GM23338 (cell line): ENCODE results near the gene CAMKK2. TPM values are rescaled to one million over a fixed set of nuclear protein-coding genes. Genes with fewer than 3 reads are reported as not detected.
"Not testable (repeated sequence)": the region's sequence is repeated elsewhere in the genome, so short reads cannot be mapped to it uniquely, and the experiment has no call there.

Experiments used
- ATAC-seq: fragments of 200-7000 bp; cut with Tn5 transposase; 3 replicates; pipeline ENCODE4 v1.9.1; 2020
- DNase-seq: peaks from one replicate; pipeline ENCODE4 v3.0.0-alpha.2; 2015; ENCODE audit warnings: low spot score
- H2AFZ ChIP-seq: fragments of 200-600 bp; sonication (generic); 2 replicates; pipeline ENCODE4 v1.8.0; 2016; ENCODE audit warnings: antibody characterized with exemption, mild to moderate bottlenecking, moderate library complexity
- H3F3A ChIP-seq: fragments of 200-600 bp; sonication (generic); replicated peaks from 2 replicates; pipeline ENCODE4 v1.8.0; 2017; ENCODE audit warnings: antibody characterized with exemption, mixed run types, low read depth
- H3K27ac ChIP-seq: fragments of 200-600 bp; sonication (generic); 2 replicates; pipeline ENCODE4 v1.6.1; 2016; ENCODE audit warnings: low read depth
- H3K27me3 ChIP-seq: fragments of 200-600 bp; sonication (generic); 2 replicates; pipeline ENCODE4 v1.8.0; 2016; ENCODE audit warnings: mild to moderate bottlenecking, mixed run types, moderate library complexity; ENCODE audit not compliant: insufficient read depth
- H3K36me3 ChIP-seq: fragments of 200-600 bp; sonication (generic); 2 replicates; pipeline ENCODE4 v1.8.0; 2016; ENCODE audit warnings: mild to moderate bottlenecking; ENCODE audit not compliant: insufficient read depth
- H3K4me1 ChIP-seq: fragments of 200-600 bp; sonication (generic); 2 replicates; pipeline ENCODE4 v1.8.0; 2016; ENCODE audit warnings: mild to moderate bottlenecking, moderate library complexity; ENCODE audit not compliant: insufficient read depth
- H3K4me2 ChIP-seq: fragments of 200-600 bp; sonication (generic); 2 replicates; pipeline ENCODE4 v1.7.1; 2017; ENCODE audit warnings: mixed run types
- H3K4me3 ChIP-seq: fragments of 200-600 bp; sonication (generic); 2 replicates; pipeline ENCODE4 v1.6.1; 2016; ENCODE audit warnings: mixed run types
- H3K79me2 ChIP-seq: fragments of 200-600 bp; sonication (generic); replicated peaks from 2 replicates; pipeline ENCODE4 v1.8.0; 2017; ENCODE audit warnings: mild to moderate bottlenecking; ENCODE audit not compliant: insufficient read depth
- H3K9me2 ChIP-seq: fragments of 200-600 bp; sonication (generic); 2 replicates; pipeline ENCODE4 v1.8.0; 2017; ENCODE audit not compliant: insufficient read depth
- H4K20me1 ChIP-seq: fragments of 200-600 bp; sonication (generic); replicated peaks from 2 replicates; pipeline ENCODE4 v1.8.0; 2017; ENCODE audit warnings: mild to moderate bottlenecking; ENCODE audit not compliant: insufficient read depth
- H3K27ac Mint-ChIP-seq: 2 replicates; pipeline ENCODE4 v1.8.0; 2020; ENCODE audit warnings: inconsistent platforms, mild to moderate bottlenecking, moderate library complexity, mixed read lengths
- H3K27me3 Mint-ChIP-seq: 3 replicates; pipeline ENCODE4 v1.8.0; 2022; ENCODE audit warnings: low read depth, mild to moderate bottlenecking, moderate library complexity, mixed read lengths, inconsistent platforms; ENCODE audit not compliant: insufficient read depth, poor library complexity
- H3K36me3 Mint-ChIP-seq: 3 replicates; pipeline ENCODE4 v1.8.0; 2021; ENCODE audit warnings: low read depth, mild to moderate bottlenecking, inconsistent platforms, moderate library complexity, mixed read lengths
- H3K4me1 Mint-ChIP-seq: 3 replicates; pipeline ENCODE4 v1.8.0; 2020; ENCODE audit warnings: mild to moderate bottlenecking, inconsistent platforms, mixed read lengths
- H3K4me3 Mint-ChIP-seq: 3 replicates; pipeline ENCODE4 v1.8.0; 2021; ENCODE audit warnings: moderate library complexity, mild to moderate bottlenecking, inconsistent platforms, mixed read lengths
- H3K9me3 Mint-ChIP-seq: 3 replicates; pipeline ENCODE4 v1.8.0; 2020; ENCODE audit warnings: moderate library complexity, mild to moderate bottlenecking, inconsistent platforms, mixed read lengths
- CREB1 ChIP-seq: fragments of 250-450 bp; sonication (Bioruptor Pico); IDR thresholded peaks from 2 replicates; pipeline ENCODE4 v1.5.0; 2020; ENCODE audit warnings: low read depth, mild to moderate bottlenecking, moderate library complexity
- CTCF ChIP-seq, 2 experiments: fragments of 200-600 bp in 1 of 2; sonication (generic) in 1 of 2; conservative IDR thresholded peaks; 2 replicates each; pipeline versions ENCODE4 v1.5.1 to v1.6.1; 2016 to 2017; ENCODE audit warnings: antibody characterized with exemption in 2 of 2, low read depth in 2 of 2, mild to moderate bottlenecking in 2 of 2, moderate library complexity in 1 of 2
- JUNB ChIP-seq: IDR thresholded peaks from one replicate; pipeline ENCODE4 v1.6.1; 2016; ENCODE audit warnings: antibody characterized with exemption; ENCODE audit not compliant: unreplicated experiment
- POLR2AphosphoS5 ChIP-seq: IDR thresholded peaks from 2 replicates; pipeline ENCODE4 v1.6.1; 2016; ENCODE audit warnings: antibody characterized with exemption, low read depth
- STAT1 ChIP-seq: IDR thresholded peaks from one replicate; pipeline ENCODE4 v1.6.1; 2016; ENCODE audit warnings: antibody characterized with exemption; ENCODE audit not compliant: unreplicated experiment
- ZNF114 ChIP-seq: fragments of 250-450 bp; sonication (Bioruptor Pico); IDR thresholded peaks from 2 replicates; pipeline ENCODE4 v1.5.0; 2020; ENCODE audit warnings: mild to moderate bottlenecking, moderate library complexity
- ZNF331 ChIP-seq: fragments of 250-450 bp; sonication (Bioruptor Pico); IDR thresholded peaks from 2 replicates; pipeline ENCODE4 v1.5.0; 2020; ENCODE audit warnings: low read depth, mild to moderate bottlenecking, moderate library complexity
- ZNF462 ChIP-seq: fragments of 250-450 bp; sonication (Bioruptor Pico); IDR thresholded peaks from 2 replicates; pipeline ENCODE4 v1.5.0; 2020; ENCODE audit warnings: mild to moderate bottlenecking, moderate library complexity
- polyA plus RNA-seq: library from polyadenylated mRNA; unstranded; fragments of >200 nt; fragmentation: Nextera tagmentation; extraction: Ambion mirVana; gene quantifications from 2 replicates; pipeline ENCODE4 v1.2.1, GENCODE V29; 2016
- total RNA-seq: library from RNA; depleted of rRNA; stranded (reverse); fragments of >200 nt; shearing (Covaris generic); gene quantifications from 2 replicates; pipeline ENCODE4 v1.2.3, GENCODE V29; 2014

The CAMKK2 gene
- total and polyA plus RNA-seq, 2 experiments from 2014 or later, result 10.3 to 26.4 TPM

- Histone ChIP-seq H3F3A (no peaks in the 10 kb centered on the region), H3K79me2 (peaks cover 3% of the 10 kb centered on the region; the same call in 1 of the 2 replicates), H3K9me2 (no peaks in the 10 kb centered on the region), H3K4me3 (no peak overlapping the region), H3K4me1 (peaks cover 10% of the 10 kb centered on the region; the same call in 1 of the 2 replicates), H2AFZ (no peak overlapping the region), H3K27me3 (no peaks in the 10 kb centered on the region), H3K27ac (no peak overlapping the region), H4K20me1 (peaks cover 6% of the 10 kb centered on the region; the same call in 1 of the 2 replicates), H3K4me2 (no peak overlapping the region), H3K36me3 (peaks cover 22% of the 10 kb centered on the region)
- ATAC-seq (no peak), DNase-seq (no peak)
- H3K36me3 Mint-ChIP-seq, result peaks cover 44% of the 10 kb centered on the region
- no peaks in the 10 kb centered on the region; the same call in 2 of the 3 replicates for H3K9me3 Mint-ChIP-seq
- TF ChIP-seq ZNF331, result no peak
- TF ChIP-seq ZNF462, result no peak
- TF ChIP-seq JUNB, result no peak
- TF ChIP-seq CREB1 (CRISPR knock-in tag), result no peak
- TF ChIP-seq CTCF (conservative IDR thresholded peaks at IDR 0.05; ENCODE audit: low read depth in 2 of 2), result no peak
- TF ChIP-seq STAT1, result no peak
- TF ChIP-seq ZNF114, result no peak
- no peak for TF ChIP-seq POLR2AphosphoS5
- H3K27ac Mint-ChIP-seq, result peak overlapping the region; percentile 28; the same call in 1 of the 2 replicates
- peaks cover 6% of the 10 kb centered on the region; the same call in 2 of the 3 replicates for H3K4me1 Mint-ChIP-seq
- H3K4me3 Mint-ChIP-seq, result no peak overlapping the region
- H3K27me3 Mint-ChIP-seq, result peaks cover 4% of the 10 kb centered on the region
These were observed 17.9 kb upstream of the CAMKK2 start for GRCh38 chr12:121314431-121314830.

GRCh38 chr12:121310231-121310630 lies 13.7 kb upstream of the CAMKK2 start:
- H3K9me3 Mint-ChIP-seq, H3K27ac Mint-ChIP-seq, H2AFZ ChIP-seq, H3K27me3 Mint-ChIP-seq, H3K4me2 ChIP-seq, H3K4me3 ChIP-seq, ATAC-seq, H3K36me3 ChIP-seq, DNase-seq, H3K27me3 ChIP-seq, H3K4me3 Mint-ChIP-seq, H4K20me1 ChIP-seq, H3K27ac ChIP-seq, H3K9me2 ChIP-seq, H3F3A ChIP-seq, H3K4me1 ChIP-seq, H3K4me1 Mint-ChIP-seq, H3K79me2 ChIP-seq: not testable (repeated sequence)
- H3K36me3 Mint-ChIP-seq, result peaks cover 30% of the 10 kb centered on the region

- H3K9me2 ChIP-seq, H4K20me1 ChIP-seq, H3K27me3 ChIP-seq, H3K9me3 Mint-ChIP-seq, H3K27me3 Mint-ChIP-seq, H3K79me2 ChIP-seq, H3K36me3 ChIP-seq, H3K4me2 ChIP-seq, H3F3A ChIP-seq, ATAC-seq, H3K4me3 ChIP-seq, DNase-seq, H2AFZ ChIP-seq, H3K4me3 Mint-ChIP-seq, H3K4me1 Mint-ChIP-seq, H3K27ac ChIP-seq, H3K27ac Mint-ChIP-seq, H3K4me1 ChIP-seq: not testable (repeated sequence)
- peaks cover 28% of the 10 kb centered on the region for H3K36me3 Mint-ChIP-seq
These were observed 10.9 kb upstream of the CAMKK2 start for GRCh38 chr12:121307397-121307796.
